HG03442 (cell line): ENCODE results near the gene ACBD4.

ENCODE experiments used
- ATAC-seq: cut with Tn5 transposase; IDR thresholded peaks from one replicate; pipeline ENCODE4 v1.9.1; 2021; ENCODE audit warnings: mild to moderate bottlenecking, moderate library complexity; ENCODE audit not compliant: unreplicated experiment

ACBD4 gene

GRCh38 chr17:45104029-45104428, 31.5 kb upstream of the ACBD4 start:
- no peak for ATAC-seq

- no peak for ATAC-seq
These were observed 31.0 kb upstream of the ACBD4 start for GRCh38 chr17:45104497-45104896.

- no peak for ATAC-seq
These were observed 30.4 kb upstream of the ACBD4 start for GRCh38 chr17:45104907-45105624.

GRCh38 chr17:45106096-45106495, 29.4 kb upstream of the ACBD4 start:
- ATAC-seq: no peak

- no peak for ATAC-seq
These were observed 28.9 kb upstream of the ACBD4 start for GRCh38 chr17:45106582-45106981.

- ATAC-seq: no peak
These were observed 28.0 kb upstream of the ACBD4 start for GRCh38 chr17:45107293-45108010.

- no peak for ATAC-seq
These were observed 27.4 kb upstream of the ACBD4 start for GRCh38 chr17:45108051-45108450.

- ATAC-seq: no peak
These were observed 26.6 kb upstream of the ACBD4 start for GRCh38 chr17:45108595-45109521.

- ATAC-seq: no peak
These were observed 24.5 kb upstream of the ACBD4 start for GRCh38 chr17:45110676-45111611.

GRCh38 chr17:45111850-45112249, 23.6 kb upstream of the ACBD4 start:
- no peak for ATAC-seq

GRCh38 chr17:45112559-45113423, 22.7 kb upstream of the ACBD4 start:
- ATAC-seq: no peak

- no peak for ATAC-seq
These were observed 22.1 kb upstream of the ACBD4 start for GRCh38 chr17:45113424-45113754.

- ATAC-seq: no peak
These were observed 21.2 kb upstream of the ACBD4 start for GRCh38 chr17:45114117-45114932.

GRCh38 chr17:45115015-45115625, 20.4 kb upstream of the ACBD4 start:
- no peak for ATAC-seq

- ATAC-seq: no peak
These were observed 19.6 kb upstream of the ACBD4 start for GRCh38 chr17:45115871-45116270.

- ATAC-seq: no peak
These were observed 19.0 kb upstream of the ACBD4 start for GRCh38 chr17:45116434-45117016.

GRCh38 chr17:45117334-45117733, 18.2 kb upstream of the ACBD4 start:
- ATAC-seq: no peak
